ENCODE results near the gene NFYC.

NFYC gene

DNA sequence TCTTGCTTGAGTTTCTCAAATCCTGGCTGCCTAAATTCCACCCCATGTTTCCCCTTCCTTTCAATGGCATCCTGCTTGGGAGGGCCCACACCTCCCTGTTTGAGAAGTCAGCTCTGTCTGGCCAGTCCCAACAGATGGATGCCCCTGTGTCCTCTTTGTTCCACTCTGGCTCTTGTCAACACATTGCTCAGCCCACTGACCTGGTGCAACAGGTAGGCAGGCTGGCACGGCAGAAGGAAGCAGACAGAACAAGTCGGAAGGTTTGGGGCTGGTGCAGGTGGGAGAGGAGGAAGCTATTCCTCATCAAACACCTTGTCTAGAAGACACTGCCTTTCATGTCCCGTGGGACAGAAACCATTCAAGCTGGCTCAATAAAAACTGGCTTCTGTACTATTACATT lies 114.7 kb downstream of the NFYC start:
- TF ChIP-seq, protein P1, sequence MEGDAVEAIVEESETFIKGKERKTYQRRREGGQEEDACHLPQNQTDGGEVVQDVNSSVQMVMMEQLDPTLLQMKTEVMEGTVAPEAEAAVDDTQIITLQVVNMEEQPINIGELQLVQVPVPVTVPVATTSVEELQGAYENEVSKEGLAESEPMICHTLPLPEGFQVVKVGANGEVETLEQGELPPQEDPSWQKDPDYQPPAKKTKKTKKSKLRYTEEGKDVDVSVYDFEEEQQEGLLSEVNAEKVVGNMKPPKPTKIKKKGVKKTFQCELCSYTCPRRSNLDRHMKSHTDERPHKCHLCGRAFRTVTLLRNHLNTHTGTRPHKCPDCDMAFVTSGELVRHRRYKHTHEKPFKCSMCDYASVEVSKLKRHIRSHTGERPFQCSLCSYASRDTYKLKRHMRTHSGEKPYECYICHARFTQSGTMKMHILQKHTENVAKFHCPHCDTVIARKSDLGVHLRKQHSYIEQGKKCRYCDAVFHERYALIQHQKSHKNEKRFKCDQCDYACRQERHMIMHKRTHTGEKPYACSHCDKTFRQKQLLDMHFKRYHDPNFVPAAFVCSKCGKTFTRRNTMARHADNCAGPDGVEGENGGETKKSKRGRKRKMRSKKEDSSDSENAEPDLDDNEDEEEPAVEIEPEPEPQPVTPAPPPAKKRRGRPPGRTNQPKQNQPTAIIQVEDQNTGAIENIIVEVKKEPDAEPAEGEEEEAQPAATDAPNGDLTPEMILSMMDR (IDR thresholded peaks at IDR 0.05) = no peak

GRCh38 chr1:40806731-40807695 lies 115.5 kb downstream of the NFYC start:
- TF ChIP-seq, protein P1 (IDR thresholded peaks at IDR 0.05) = no peak

- TF ChIP-seq, protein P1 (IDR thresholded peaks at IDR 0.05) = no peak
Measured at GRCh38 chr1:40808002-40808401, 116.5 kb downstream of the NFYC start.

GRCh38 chr1:40808444-40808843 lies 116.9 kb downstream of the NFYC start:
- TF ChIP-seq, protein P1 (IDR thresholded peaks at IDR 0.05) = no peak

DNA sequence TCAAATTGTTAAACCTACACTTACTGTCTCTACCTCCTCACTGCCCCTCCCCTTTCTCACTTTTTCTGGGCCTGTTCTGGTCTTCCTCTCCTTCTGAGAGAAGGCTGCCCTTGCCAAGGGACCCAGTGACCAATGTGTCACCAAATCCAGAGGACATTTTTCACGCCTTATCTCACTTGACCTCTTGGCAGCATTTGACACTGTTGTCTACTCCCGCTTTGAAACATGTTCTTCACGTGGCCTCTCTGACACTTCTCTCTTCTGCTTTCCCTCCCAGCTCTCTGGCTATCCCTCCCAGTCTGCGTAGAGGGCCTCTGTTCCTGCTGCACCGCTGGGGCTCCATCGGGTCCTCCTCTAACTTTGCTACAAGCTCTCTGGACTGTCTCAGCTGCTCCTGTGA lies 117.4 kb downstream of the NFYC start:
- TF ChIP-seq, protein P1 (IDR thresholded peaks at IDR 0.05) = no peak

DNA sequence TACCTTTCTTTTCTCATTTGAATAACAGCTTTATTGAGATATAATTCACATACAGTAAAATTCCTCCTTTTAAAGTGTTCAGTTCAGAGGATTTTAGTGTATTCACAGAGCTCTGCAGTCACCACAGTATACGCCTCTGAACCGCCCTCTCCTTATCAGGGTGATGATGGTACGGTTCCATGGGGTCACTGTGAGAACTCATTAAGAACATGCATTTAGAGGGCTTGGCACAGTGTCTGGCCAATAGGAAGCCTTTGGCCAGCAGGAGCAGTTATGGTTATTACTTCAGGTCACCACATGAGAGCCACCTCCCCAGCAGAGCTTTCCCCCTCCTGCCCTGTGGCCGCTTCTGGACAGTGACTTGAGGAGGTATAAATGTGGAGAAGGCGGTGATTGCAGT lies 119.4 kb downstream of the NFYC start:
- TF ChIP-seq, protein P1 (IDR thresholded peaks at IDR 0.05) = no peak

- TF ChIP-seq, protein P1 (IDR thresholded peaks at IDR 0.05) = no peak
Measured at GRCh38 chr1:40815420-40815819, 123.9 kb downstream of the NFYC start.

Data from LNCAP (cell line).